Measurements from ENCODE around the gene CPSF4.

Gene CPSF4

DNA sequence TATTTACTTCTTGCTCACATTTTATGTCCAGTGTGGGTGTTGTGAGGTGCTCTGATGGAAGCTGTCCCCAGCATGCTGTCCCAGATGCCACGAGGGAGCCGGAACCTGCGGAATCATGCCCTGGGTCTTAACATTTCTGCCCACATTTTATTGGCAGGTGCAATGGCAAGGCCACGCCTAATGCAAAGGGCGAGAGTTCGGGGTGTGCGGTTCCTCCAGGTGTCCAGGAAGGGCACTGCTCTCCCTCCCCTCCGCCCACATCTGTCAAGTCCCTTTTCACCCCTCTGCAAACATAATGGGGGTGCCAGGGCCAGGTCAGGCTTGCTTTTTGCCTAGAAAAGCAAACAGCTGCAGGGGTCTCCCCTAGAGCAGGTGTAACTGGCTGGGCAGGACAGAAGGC is 46.7 kb upstream of the CPSF4 start:
- peak overlapping the region; percentile 48; the same call in 1 of the 2 replicates for H3K27ac ChIP-seq (ENCODE audit: low read depth, low read length)
- peak overlapping the region; percentile 85 for H3K4me2 ChIP-seq (ENCODE audit: low read length)
- H3K4me1 ChIP-seq (ENCODE audit: control insufficient read depth, low read length) = peaks cover 19% of the 10 kb centered on the region
- peaks cover 18% of the 10 kb centered on the region; the same call in 1 of the 2 replicates for H4K20me1 ChIP-seq (ENCODE audit: control insufficient read depth, insufficient read depth, low read depth, low read length)
- TF ChIP-seq, protein P1, sequence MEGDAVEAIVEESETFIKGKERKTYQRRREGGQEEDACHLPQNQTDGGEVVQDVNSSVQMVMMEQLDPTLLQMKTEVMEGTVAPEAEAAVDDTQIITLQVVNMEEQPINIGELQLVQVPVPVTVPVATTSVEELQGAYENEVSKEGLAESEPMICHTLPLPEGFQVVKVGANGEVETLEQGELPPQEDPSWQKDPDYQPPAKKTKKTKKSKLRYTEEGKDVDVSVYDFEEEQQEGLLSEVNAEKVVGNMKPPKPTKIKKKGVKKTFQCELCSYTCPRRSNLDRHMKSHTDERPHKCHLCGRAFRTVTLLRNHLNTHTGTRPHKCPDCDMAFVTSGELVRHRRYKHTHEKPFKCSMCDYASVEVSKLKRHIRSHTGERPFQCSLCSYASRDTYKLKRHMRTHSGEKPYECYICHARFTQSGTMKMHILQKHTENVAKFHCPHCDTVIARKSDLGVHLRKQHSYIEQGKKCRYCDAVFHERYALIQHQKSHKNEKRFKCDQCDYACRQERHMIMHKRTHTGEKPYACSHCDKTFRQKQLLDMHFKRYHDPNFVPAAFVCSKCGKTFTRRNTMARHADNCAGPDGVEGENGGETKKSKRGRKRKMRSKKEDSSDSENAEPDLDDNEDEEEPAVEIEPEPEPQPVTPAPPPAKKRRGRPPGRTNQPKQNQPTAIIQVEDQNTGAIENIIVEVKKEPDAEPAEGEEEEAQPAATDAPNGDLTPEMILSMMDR (IDR thresholded peaks at IDR 0.05; ENCODE audit: low read depth, low read length, poor library complexity, severe bottlenecking) = no peak
- no peak for TF ChIP-seq EZH2phosphoT487 (IDR thresholded peaks at IDR 0.05; ENCODE audit: borderline replicate concordance, low read length)
- no peaks in the 10 kb centered on the region for H3K9me2 ChIP-seq (replicated peaks; ENCODE audit: control insufficient read depth, low read length)
- peaks cover 11% of the 10 kb centered on the region for H3K79me2 ChIP-seq (ENCODE audit: control insufficient read depth, low read length)
- H3K4me3 ChIP-seq (ENCODE audit: low read length) = peak overlapping the region; percentile 75
- peaks cover 20% of the 10 kb centered on the region for H3F3A ChIP-seq (ENCODE audit: control insufficient read depth, insufficient read depth)
- no peaks in the 10 kb centered on the region for H3K27me3 ChIP-seq (ENCODE audit: control insufficient read depth, low read length)
- H3K9me3 ChIP-seq (ENCODE audit: control insufficient read depth, insufficient read depth, low read length) = no peaks in the 10 kb centered on the region
- H3K36me3 ChIP-seq (ENCODE audit: control insufficient read depth, low read length) = peaks cover 93% of the 10 kb centered on the region

DNA sequence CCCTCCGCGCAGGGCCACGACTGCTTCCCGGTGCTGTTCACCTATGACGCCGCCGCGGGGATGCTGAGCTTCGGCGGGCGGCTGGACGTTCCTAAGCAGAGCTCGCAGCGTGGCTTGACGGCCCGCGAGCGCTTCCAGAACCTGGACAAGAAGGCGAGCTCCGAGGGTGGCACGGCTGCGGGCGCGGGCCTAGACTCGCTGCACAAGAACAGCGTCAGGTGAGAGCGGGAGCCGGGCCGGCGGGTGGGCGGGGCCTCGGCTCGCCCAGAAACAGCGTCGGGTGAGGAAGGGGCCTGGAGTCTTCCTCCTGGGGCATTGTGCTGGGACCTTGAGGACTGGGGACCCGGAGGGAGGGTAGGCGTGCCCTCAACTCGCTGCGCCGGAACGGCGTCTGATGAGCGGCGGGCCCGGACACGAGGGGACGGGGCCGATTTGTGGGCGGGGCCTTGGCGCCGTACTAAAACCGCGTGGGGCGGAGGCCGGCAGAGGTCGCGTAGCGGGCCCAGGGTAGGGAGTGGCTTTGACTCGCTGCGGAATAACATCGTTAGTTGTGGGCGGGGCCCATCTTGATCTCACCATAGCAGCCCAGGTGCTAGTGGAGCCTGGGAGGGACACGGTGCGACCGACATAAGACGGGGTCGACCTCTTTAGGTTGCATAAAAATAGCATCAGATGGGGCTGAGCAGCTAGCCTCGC is 45.9 kb upstream of the CPSF4 start:
- peaks cover 19% of the 10 kb centered on the region for H3K4me1 ChIP-seq (ENCODE audit: control insufficient read depth, low read length)
- H3K9me2 ChIP-seq (replicated peaks; ENCODE audit: control insufficient read depth, low read length) = no peaks in the 10 kb centered on the region
- peaks cover 21% of the 10 kb centered on the region; the same call in 1 of the 2 replicates for H4K20me1 ChIP-seq (ENCODE audit: control insufficient read depth, insufficient read depth, low read depth, low read length)
- no peaks in the 10 kb centered on the region for H3K27me3 ChIP-seq (ENCODE audit: control insufficient read depth, low read length)
- peaks cover 93% of the 10 kb centered on the region for H3K36me3 ChIP-seq (ENCODE audit: control insufficient read depth, low read length)
- H3K4me2 ChIP-seq (ENCODE audit: low read length) = peak overlapping the region; percentile 85
- TF ChIP-seq, protein P1 (IDR thresholded peaks at IDR 0.05; ENCODE audit: low read depth, low read length, poor library complexity, severe bottlenecking) = peak; percentile 11
- TF ChIP-seq EZH2phosphoT487 (IDR thresholded peaks at IDR 0.05; ENCODE audit: borderline replicate concordance, low read length) = no peak
- H3F3A ChIP-seq (ENCODE audit: control insufficient read depth, insufficient read depth) = peaks cover 22% of the 10 kb centered on the region
- H3K79me2 ChIP-seq (ENCODE audit: control insufficient read depth, low read length) = peaks cover 11% of the 10 kb centered on the region
- H3K4me3 ChIP-seq (ENCODE audit: low read length) = peak overlapping the region; percentile 75
- peak overlapping the region; percentile 48 for H3K27ac ChIP-seq (ENCODE audit: low read depth, low read length)
- H3K9me3 ChIP-seq (ENCODE audit: control insufficient read depth, insufficient read depth, low read length) = no peaks in the 10 kb centered on the region

DNA sequence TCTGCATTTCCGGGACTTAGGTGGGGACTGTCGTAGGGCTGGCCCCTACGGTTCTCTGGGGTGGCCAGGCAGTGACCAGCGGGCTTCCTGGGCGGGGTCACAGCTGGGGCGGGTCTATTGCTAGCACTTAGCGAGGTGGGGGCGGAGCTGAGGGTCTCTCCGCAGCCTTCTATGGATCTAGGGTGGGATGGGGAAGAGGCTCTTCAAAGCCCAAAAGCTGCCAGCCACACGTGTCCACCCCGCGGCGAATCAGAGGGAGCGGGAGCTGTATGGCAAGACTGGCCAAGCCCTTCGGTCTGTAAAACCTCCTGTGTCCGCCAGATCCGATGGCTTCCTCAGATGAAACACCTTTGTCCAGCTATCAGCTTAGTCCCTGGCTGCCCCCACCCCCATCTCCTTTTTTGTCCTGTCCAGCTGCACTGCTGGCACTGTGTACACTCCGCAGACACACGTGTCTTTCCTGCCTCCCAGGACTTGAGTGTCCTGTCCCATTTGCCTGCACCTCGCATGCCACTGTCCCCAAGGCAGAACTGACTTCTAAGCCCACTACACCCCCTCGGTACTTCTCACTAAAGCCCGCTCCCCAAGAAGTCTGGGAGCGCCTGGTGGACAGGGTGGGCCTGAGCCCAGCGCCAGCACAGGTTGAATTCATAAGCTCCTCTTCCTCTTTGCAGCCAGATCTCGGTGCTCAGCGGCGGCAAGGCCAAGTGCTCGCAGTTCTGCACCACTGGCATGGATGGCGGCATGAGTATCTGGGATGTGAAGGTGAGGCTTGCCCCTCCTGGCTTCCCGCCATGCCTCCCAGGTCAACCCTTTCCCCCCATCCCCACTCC is 45.2 kb upstream of the CPSF4 start:
- Histone ChIP-seq H3K27me3 (ENCODE audit: control insufficient read depth, low read length) (no peaks in the 10 kb centered on the region), H3K36me3 (ENCODE audit: control insufficient read depth, low read length) (peaks cover 93% of the 10 kb centered on the region), H3K4me1 (ENCODE audit: control insufficient read depth, low read length) (peaks cover 19% of the 10 kb centered on the region), H3K4me3 (ENCODE audit: low read length) (peak overlapping the region; percentile 75), H3K27ac (ENCODE audit: low read depth, low read length) (peak overlapping the region; percentile 48), H3K9me3 (ENCODE audit: control insufficient read depth, insufficient read depth, low read length) (no peaks in the 10 kb centered on the region), H3K4me2 (ENCODE audit: low read length) (peak overlapping the region; percentile 85), H4K20me1 (ENCODE audit: control insufficient read depth, insufficient read depth, low read depth, low read length) (peaks cover 21% of the 10 kb centered on the region; the same call in 1 of the 2 replicates), H3K79me2 (ENCODE audit: control insufficient read depth, low read length) (peaks cover 11% of the 10 kb centered on the region), H3K9me2 (replicated peaks; ENCODE audit: control insufficient read depth, low read length) (no peaks in the 10 kb centered on the region), H3F3A (ENCODE audit: control insufficient read depth, insufficient read depth) (peaks cover 24% of the 10 kb centered on the region)
- TF ChIP-seq, protein P1 (IDR thresholded peaks at IDR 0.05; ENCODE audit: low read depth, low read length, poor library complexity, severe bottlenecking) = no peak
- TF ChIP-seq EZH2phosphoT487 (IDR thresholded peaks at IDR 0.05; ENCODE audit: borderline replicate concordance, low read length) = no peak

All from DOHH2 (cell line).